H1 (cell line): ENCODE measurements around the gene CASK. TPM values are rescaled to one million over a fixed set of nuclear protein-coding genes. Genes with fewer than 3 reads are reported as not detected.

Source experiments
- ASH2L ChIP-seq: fragments of 200-600, 300-600 bp; sonication (generic); IDR thresholded peaks from one replicate; pipeline ENCODE4 v1.7.1; 2017; ENCODE audit warnings: low read length
- TAF7 ChIP-seq: optimal IDR thresholded peaks from 2 replicates; pipeline ENCODE3; 2011; ENCODE audit warnings: low read depth, mild to moderate bottlenecking, inconsistent platforms, low read length, moderate library complexity, borderline replicate concordance
- polyA plus RNA-seq, 7 experiments: library from polyadenylated mRNA; depleted of rRNA in 3 of 7; stranded (reverse) in 5 of 7; unstranded in 2 of 7; fragments of >200 nt in 5 of 7; fragments of 200-250 nt in 2 of 7; gene quantifications; 1 replicate in 5 of 7; 2 replicates in 1 of 7; 4 replicates in 1 of 7; pipeline versions ENCODE4 v1.2.1 to v1.2.3, GENCODE V29; 2011 to 2013; ENCODE audit warnings: missing spikeins in 2 of 7, mixed read lengths in 2 of 7
- total RNA-seq: library from RNA; stranded (reverse); fragmentation: NEBNext Ultra II Directional; extraction: Animal tissue kit (Norgen Biotek cat#: 25700); gene quantifications from 2 replicates; pipeline ENCODE4 v1.2.1, GENCODE V29; 2021
- TF ChIP-seq, protein P1 (sequence below): IDR thresholded peaks from 2 replicates; pipeline ENCODE4 v1.6.1; 2012; ENCODE audit warnings: low read length, inconsistent platforms

The CASK gene
- total and polyA plus RNA-seq, 2 of the 8 experiments (the other 6 are each of a cell fraction or from before 2014, with no cell fraction given): 21.6 to 55.1 TPM

DNA sequence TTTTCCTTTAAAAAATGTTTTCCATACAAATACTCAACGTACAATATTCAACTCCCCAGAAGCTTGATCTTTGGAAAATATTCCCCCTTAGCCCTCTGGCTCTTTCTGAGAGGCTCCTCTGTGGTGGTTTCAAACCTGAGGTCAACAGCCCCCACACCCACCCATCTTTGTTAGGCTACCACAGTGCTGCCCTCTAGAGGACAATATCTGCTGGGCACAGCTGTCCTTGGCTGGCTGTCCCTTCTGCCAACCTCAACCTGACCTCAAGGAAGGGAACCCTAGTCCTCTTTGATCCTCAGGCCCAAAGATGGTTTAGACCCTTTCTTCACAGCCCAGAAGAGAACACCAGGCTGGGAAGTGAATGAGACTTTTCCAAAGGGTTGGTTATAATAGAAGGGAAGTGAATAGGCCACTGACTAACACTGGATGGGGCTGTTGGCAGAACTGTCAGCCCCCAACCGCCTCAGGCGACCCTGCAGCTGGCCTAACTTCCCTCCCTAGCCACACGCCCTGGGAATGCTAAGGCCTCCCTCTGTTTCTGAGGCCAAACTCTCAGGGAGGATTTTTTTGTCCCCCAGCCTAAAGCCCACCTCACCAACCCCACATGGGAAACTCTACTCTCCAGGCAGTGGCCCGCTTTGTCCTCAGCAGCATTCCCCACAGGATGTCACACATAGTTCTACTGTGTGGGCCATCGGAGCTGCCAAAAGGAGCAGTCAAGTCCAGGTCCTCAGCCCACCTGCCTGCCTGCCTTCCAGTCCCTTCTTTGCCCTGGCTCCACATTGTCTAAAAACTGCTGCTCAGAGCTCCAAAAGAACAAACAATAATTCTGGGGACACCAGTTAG, 441.9 kb downstream of the CASK start (continued):
- TF ChIP-seq ASH2L (no peak), TAF7 (no peak)
- TF ChIP-seq, protein P1, sequence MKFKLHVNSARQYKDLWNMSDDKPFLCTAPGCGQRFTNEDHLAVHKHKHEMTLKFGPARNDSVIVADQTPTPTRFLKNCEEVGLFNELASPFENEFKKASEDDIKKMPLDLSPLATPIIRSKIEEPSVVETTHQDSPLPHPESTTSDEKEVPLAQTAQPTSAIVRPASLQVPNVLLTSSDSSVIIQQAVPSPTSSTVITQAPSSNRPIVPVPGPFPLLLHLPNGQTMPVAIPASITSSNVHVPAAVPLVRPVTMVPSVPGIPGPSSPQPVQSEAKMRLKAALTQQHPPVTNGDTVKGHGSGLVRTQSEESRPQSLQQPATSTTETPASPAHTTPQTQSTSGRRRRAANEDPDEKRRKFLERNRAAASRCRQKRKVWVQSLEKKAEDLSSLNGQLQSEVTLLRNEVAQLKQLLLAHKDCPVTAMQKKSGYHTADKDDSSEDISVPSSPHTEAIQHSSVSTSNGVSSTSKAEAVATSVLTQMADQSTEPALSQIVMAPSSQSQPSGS: no peak
